Tibial nerve (tissue), 4 donors: Measurements from ENCODE around the gene THEMIS. TPM values are rescaled to one million over a fixed set of nuclear protein-coding genes. Genes with fewer than 3 reads are reported as not detected.

Experiments used
- DNase-seq, 2 donors: peaks; one replicate each; pipeline ENCODE4 v3.0.0-alpha.2; 2019; ENCODE audit warnings: low spot score in 2 of 2
- H3K27ac ChIP-seq, 4 donors: fragments of 200-600 bp; sonication (generic) in 3 of 4; one replicate each; pipeline ENCODE4 v1.5.1; 2017 to 2019; ENCODE audit warnings: mild to moderate bottlenecking in 1 of 4
- H3K27me3 ChIP-seq, 2 donors: fragments of 200-600 bp; sonication (generic) in 1 of 2; one replicate each; pipeline versions ENCODE4 v1.5.1 to v1.6.0; 2017 to 2019
- H3K36me3 ChIP-seq, 3 donors: fragments of 200-600 bp; sonication (generic); one replicate each; pipeline ENCODE4 v1.5.1; 2018 to 2019
- H3K4me1 ChIP-seq, 4 donors: fragments of 200-600 bp; sonication (generic) in 3 of 4; one replicate each; pipeline ENCODE4 v1.5.1; 2017 to 2019
- H3K4me3 ChIP-seq, 4 donors: fragments of 200-600 bp; sonication (generic) in 3 of 4; one replicate each; pipeline ENCODE4 v1.5.1; 2017 to 2019; ENCODE audit warnings: mild to moderate bottlenecking in 1 of 4, moderate library complexity in 1 of 4
- H3K9me3 ChIP-seq, 4 donors: fragments of 200-600 bp; sonication (generic) in 3 of 4; one replicate each; pipeline ENCODE4 v1.5.1; 2017 to 2019
- EP300 ChIP-seq, 2 donors: sonication (generic); formaldehyde crosslinking; IDR thresholded peaks; one replicate each; pipeline ENCODE4 v1.6.1; 2017; ENCODE audit warnings: antibody characterized with exemption in 2 of 2, mild to moderate bottlenecking in 1 of 2
- POLR2A ChIP-seq, 2 donors: fragments of 450-650 bp; IDR thresholded peaks; one replicate each; pipeline ENCODE4 v1.6.1; 2017; ENCODE audit warnings: antibody characterized with exemption in 2 of 2, mild to moderate bottlenecking in 2 of 2, moderate library complexity in 2 of 2
- WGBS, 2 donors: methylation state at CpG; one replicate each; pipeline ENCODE4 v1.1.5; 2018; 5-methylcytosine and 5-hydroxymethylcytosine counted together
- total RNA-seq, 4 donors: library from RNA; depleted of rRNA; stranded (reverse); fragments of >200 nt; gene quantifications; one replicate each; pipeline ENCODE4 v1.1.0, GENCODE V29; 2016
- TF ChIP-seq, protein P1 (sequence below), 5 experiments: fragments of 200-600 bp in 3 of 5; fragments of 450-650 bp in 2 of 5; sonication (generic) in 3 of 5; IDR thresholded peaks; one replicate each; pipeline ENCODE4 v1.5.1; 2016 to 2019; ENCODE audit warnings: antibody characterized with exemption in 5 of 5, mild to moderate bottlenecking in 3 of 5, moderate library complexity in 2 of 5

THEMIS gene
- total RNA-seq, 4 donors from 2014 or later: 0.22 to 0.98 (median 0.57) TPM

DNA sequence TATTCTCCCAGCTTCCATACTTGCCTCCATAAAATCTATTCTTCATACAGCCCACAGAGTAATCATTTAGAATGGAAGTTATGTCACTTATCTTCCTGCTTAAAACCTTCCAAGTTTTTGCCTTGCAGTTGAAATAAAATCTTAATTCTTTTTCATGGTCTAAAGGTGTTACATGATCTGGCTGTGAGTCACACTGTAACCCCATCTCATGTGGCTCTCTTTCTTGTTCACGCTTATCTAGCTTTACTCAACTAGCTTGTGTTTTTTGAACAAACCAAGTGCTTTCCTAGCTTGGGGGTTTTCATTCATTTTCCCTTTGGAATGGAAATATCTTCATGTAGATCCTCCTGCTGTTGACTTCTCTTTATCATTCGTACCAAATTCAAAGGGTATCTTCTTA is 23.6 kb upstream of the THEMIS start:
- no peak for DNase-seq
- no peak for TF ChIP-seq EP300 (IDR thresholded peaks at IDR 0.05)
- TF ChIP-seq POLR2A (IDR thresholded peaks at IDR 0.05): no peak
- TF ChIP-seq, protein P1, sequence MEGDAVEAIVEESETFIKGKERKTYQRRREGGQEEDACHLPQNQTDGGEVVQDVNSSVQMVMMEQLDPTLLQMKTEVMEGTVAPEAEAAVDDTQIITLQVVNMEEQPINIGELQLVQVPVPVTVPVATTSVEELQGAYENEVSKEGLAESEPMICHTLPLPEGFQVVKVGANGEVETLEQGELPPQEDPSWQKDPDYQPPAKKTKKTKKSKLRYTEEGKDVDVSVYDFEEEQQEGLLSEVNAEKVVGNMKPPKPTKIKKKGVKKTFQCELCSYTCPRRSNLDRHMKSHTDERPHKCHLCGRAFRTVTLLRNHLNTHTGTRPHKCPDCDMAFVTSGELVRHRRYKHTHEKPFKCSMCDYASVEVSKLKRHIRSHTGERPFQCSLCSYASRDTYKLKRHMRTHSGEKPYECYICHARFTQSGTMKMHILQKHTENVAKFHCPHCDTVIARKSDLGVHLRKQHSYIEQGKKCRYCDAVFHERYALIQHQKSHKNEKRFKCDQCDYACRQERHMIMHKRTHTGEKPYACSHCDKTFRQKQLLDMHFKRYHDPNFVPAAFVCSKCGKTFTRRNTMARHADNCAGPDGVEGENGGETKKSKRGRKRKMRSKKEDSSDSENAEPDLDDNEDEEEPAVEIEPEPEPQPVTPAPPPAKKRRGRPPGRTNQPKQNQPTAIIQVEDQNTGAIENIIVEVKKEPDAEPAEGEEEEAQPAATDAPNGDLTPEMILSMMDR (IDR thresholded peaks at IDR 0.05): no peak
- 81% methylated on average over 2 of the region's 2 CpGs for WGBS, 2 donors
- H3K27me3 ChIP-seq: no peaks in the 10 kb centered on the region
- H3K9me3 ChIP-seq: peaks cover 0 to 18% (median 0%) of the 10 kb centered on the region in 4 donors
- H3K4me3 ChIP-seq: no peak overlapping the region
- H3K27ac ChIP-seq: no peak overlapping the region
- H3K4me1 ChIP-seq: no peaks in the 10 kb centered on the region
- no peaks in the 10 kb centered on the region for H3K36me3 ChIP-seq

GRCh38 chr6:127924031-127924430 is 23.2 kb upstream of the THEMIS start:
- no peaks in the 10 kb centered on the region for H3K36me3 ChIP-seq
- H3K4me1 ChIP-seq: no peaks in the 10 kb centered on the region
- H3K4me3 ChIP-seq: no peak overlapping the region
- H3K9me3 ChIP-seq: peaks cover 0 to 18% (median 0%) of the 10 kb centered on the region in 4 donors
- TF ChIP-seq POLR2A (IDR thresholded peaks at IDR 0.05) (no peak), EP300 (IDR thresholded peaks at IDR 0.05) (no peak)
- TF ChIP-seq, protein P1 (IDR thresholded peaks at IDR 0.05): no peak
- DNase-seq: no peak
- no peaks in the 10 kb centered on the region for H3K27me3 ChIP-seq
- H3K27ac ChIP-seq: no peak overlapping the region

DNA sequence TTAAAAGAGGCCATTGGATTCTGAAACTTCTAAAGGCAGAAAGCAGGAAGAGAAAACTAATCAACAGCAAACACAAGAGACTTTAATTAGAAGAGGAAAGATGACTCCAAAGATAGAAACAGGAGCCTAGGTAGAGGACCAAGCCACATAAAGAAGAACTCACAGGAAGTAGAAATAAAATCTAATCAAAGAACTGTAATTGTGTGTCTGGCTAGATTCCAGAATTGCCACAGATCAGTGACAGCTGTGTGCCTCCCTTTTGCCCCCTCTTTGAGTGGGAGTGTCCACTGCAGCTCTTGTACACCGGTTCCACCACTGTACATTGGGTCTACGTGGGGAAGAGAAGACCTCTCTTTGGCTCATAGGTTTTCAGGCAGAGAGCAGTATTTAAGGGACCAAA is 22.3 kb upstream of the THEMIS start:
- Histone ChIP-seq H3K27me3 (no peaks in the 10 kb centered on the region), H3K4me1 (no peaks in the 10 kb centered on the region), H3K27ac (no peak overlapping the region), H3K36me3 (no peaks in the 10 kb centered on the region), H3K9me3 (peaks cover 0 to 15% (median 0%) of the 10 kb centered on the region in 4 donors), H3K4me3 (no peak overlapping the region)
- no peak for TF ChIP-seq EP300 (IDR thresholded peaks at IDR 0.05)
- TF ChIP-seq POLR2A (IDR thresholded peaks at IDR 0.05): no peak
- TF ChIP-seq, protein P1 (IDR thresholded peaks at IDR 0.05): no peak
- 80 to 89% methylated on average over 2 of the region's 2 CpGs for WGBS, 2 donors
- no peak for DNase-seq

GRCh38 chr6:127921982-127922381 is 21.1 kb upstream of the THEMIS start:
- Histone ChIP-seq H3K27ac (no peak overlapping the region), H3K27me3 (no peaks in the 10 kb centered on the region), H3K4me1 (no peaks in the 10 kb centered on the region), H3K4me3 (no peak overlapping the region), H3K9me3 (peaks cover 0 to 15% (median 0%) of the 10 kb centered on the region in 4 donors), H3K36me3 (no peaks in the 10 kb centered on the region)
- TF ChIP-seq POLR2A (IDR thresholded peaks at IDR 0.05) (no peak), EP300 (IDR thresholded peaks at IDR 0.05) (no peak)
- TF ChIP-seq, protein P1 (IDR thresholded peaks at IDR 0.05): no peak
- 94 to 97% methylated on average over 6 of the region's 6 CpGs for WGBS, 2 donors
- no peak for DNase-seq

DNA sequence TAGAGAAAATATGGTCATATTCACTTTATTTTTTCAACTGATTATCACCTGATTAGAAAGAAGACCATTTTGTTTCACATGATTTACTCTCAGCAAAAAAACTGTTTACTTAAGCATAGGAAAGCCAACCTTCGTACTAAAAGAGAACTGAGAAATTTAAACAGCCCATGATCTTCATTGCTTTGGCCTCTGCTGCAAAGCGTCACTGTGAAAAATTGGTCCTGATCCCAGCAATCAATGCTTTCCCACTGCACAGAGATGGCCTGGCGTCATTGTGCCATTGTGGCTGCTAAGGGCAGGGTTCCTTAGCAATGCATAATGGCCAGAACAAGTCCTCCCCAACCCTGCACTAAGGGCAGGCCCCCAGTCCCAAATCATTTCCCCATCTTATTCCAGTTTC is 19.9 kb upstream of the THEMIS start:
- no peak for DNase-seq
- TF ChIP-seq, protein P1 (IDR thresholded peaks at IDR 0.05): no peak
- no peak for TF ChIP-seq POLR2A (IDR thresholded peaks at IDR 0.05)
- Histone ChIP-seq H3K27ac (no peak overlapping the region), H3K36me3 (no peaks in the 10 kb centered on the region), H3K4me1 (no peaks in the 10 kb centered on the region), H3K9me3 (peaks cover 0 to 4% (median 0%) of the 10 kb centered on the region in 4 donors), H3K4me3 (no peak overlapping the region), H3K27me3 (no peaks in the 10 kb centered on the region)
- WGBS, 2 donors: 73 to 85% methylated on average over 3 of the region's 3 CpGs
